Measurements from ENCODE around the gene DCPS. TPM values are rescaled to one million over a fixed set of nuclear protein-coding genes. Genes with fewer than 3 reads are reported as not detected.
A peak's percentile ranks its signal among the peaks of the same experiment; 100 is the strongest.
"Not testable (repeated sequence)": the region's sequence is repeated elsewhere in the genome, so short reads cannot be mapped to it uniquely, and the experiment has no call there.

Gene DCPS
- total and polyA plus RNA-seq, 7 donors, result 7.6 to 30.0 (median 9.7) TPM

GRCh38 chr11:126345283-126345682 lies 41.4 kb downstream of the DCPS start:
- H3K4me3 ChIP-seq, result no peak overlapping the region
- peaks cover 0 to 42% (median 8%) of the 10 kb centered on the region in 4 donors for H3K36me3 ChIP-seq
- DNase-seq, result no peak
- 96 to 98% methylated on average over 16 of the region's 16 CpGs for WGBS, 2 donors
- TF ChIP-seq CTCF (IDR thresholded peaks at IDR 0.05), result no peak
- no peak for TF ChIP-seq POLR2A (IDR thresholded peaks at IDR 0.05)
- TF ChIP-seq EP300 (IDR thresholded peaks at IDR 0.05), result no peak
- TF ChIP-seq POLR2AphosphoS5 (IDR thresholded peaks at IDR 0.05), result no peak
- H3K9me3 ChIP-seq, result no peaks in the 10 kb centered on the region
- H3K27me3 ChIP-seq, result no peaks in the 10 kb centered on the region
- peaks cover 0 to 33% (median 26%) of the 10 kb centered on the region in 4 donors for H3K4me1 ChIP-seq
- peak overlapping the region in 3 of 4 donors; percentile 44 to 63 (median 46) for H3K27ac ChIP-seq
- intact Hi-C loops (cut with DNase I), result no loop called here

GRCh38 chr11:126345759-126346585 lies 42.1 kb downstream of the DCPS start:
- WGBS, 2 donors, result 67 to 85% methylated on average over 17 of the region's 17 CpGs
- peaks cover 0 to 33% (median 29%) of the 10 kb centered on the region in 4 donors for H3K4me1 ChIP-seq

GRCh38 chr11:126346586-126346940 lies 42.7 kb downstream of the DCPS start:
- TF ChIP-seq POLR2A (IDR thresholded peaks at IDR 0.05) (no peak), EP300 (IDR thresholded peaks at IDR 0.05) (no peak), CTCF (IDR thresholded peaks at IDR 0.05) (no peak), POLR2AphosphoS5 (IDR thresholded peaks at IDR 0.05) (no peak)
- Histone ChIP-seq H3K27ac (peak overlapping the region; percentile 30 to 63 (median 45)), H3K4me1 (peaks cover 0 to 39% (median 33%) of the 10 kb centered on the region in 4 donors), H3K27me3 (no peaks in the 10 kb centered on the region), H3K4me3 (no peak overlapping the region), H3K9me3 (no peaks in the 10 kb centered on the region), H3K36me3 (peaks cover 0 to 42% (median 6%) of the 10 kb centered on the region in 4 donors)
- no peak for DNase-seq
- 90 to 95% methylated on average over 1 of the region's 1 CpG for WGBS, 2 donors
- intact Hi-C loops (cut with DNase I), result no loop called here

More at GRCh38 chr11:126345759-126346585, 42.1 kb downstream of the DCPS start:
- Histone ChIP-seq H3K9me3 (no peaks in the 10 kb centered on the region), H3K36me3 (peaks cover 0 to 42% (median 8%) of the 10 kb centered on the region in 4 donors), H3K27me3 (no peaks in the 10 kb centered on the region), H3K4me3 (no peak overlapping the region), H3K27ac (peak overlapping the region; percentile 30 to 63 (median 45))
- no peak for DNase-seq
- intact Hi-C loops (cut with DNase I), result no loop called here
- peak in 1 of 4 donors; percentile 29 for TF ChIP-seq POLR2AphosphoS5 (IDR thresholded peaks at IDR 0.05)
- TF ChIP-seq POLR2A (IDR thresholded peaks at IDR 0.05), result no peak

GRCh38 chr11:126346946-126347345 lies 43.1 kb downstream of the DCPS start:
- H3K9me3 ChIP-seq; H3K27me3 ChIP-seq; intact Hi-C loops (cut with DNase I); H3K4me3 ChIP-seq; DNase-seq: not testable (repeated sequence)
- Histone ChIP-seq H3K4me1 (peaks cover 0 to 43% (median 37%) of the 10 kb centered on the region in 4 donors), H3K36me3 (peaks cover 0 to 39% (median 5%) of the 10 kb centered on the region in 4 donors), H3K27ac (peak overlapping the region in 3 of 4 donors; percentile 44 to 63 (median 46))
- WGBS, 2 donors, result 83 to 87% methylated on average over 7 of the region's 7 CpGs

- 84 to 93% methylated on average over 17 of the region's 17 CpGs for WGBS, 2 donors
- peaks cover 0 to 53% (median 44%) of the 10 kb centered on the region in 4 donors for H3K4me1 ChIP-seq
These were observed 44.1 kb downstream of the DCPS start for GRCh38 chr11:126347751-126348668.

More at GRCh38 chr11:126347751-126348668, 44.1 kb downstream of the DCPS start:
- no peak for DNase-seq
- Histone ChIP-seq H3K36me3 (peaks cover 0 to 30% (median 5%) of the 10 kb centered on the region in 4 donors), H3K27ac (peak overlapping the region; percentile 60 to 76 (median 64)), H3K4me3 (no peak overlapping the region), H3K9me3 (no peaks in the 10 kb centered on the region), H3K27me3 (no peaks in the 10 kb centered on the region)
- intact Hi-C loops (cut with DNase I), result no loop called here
- no peak for TF ChIP-seq EP300 (IDR thresholded peaks at IDR 0.05)
- TF ChIP-seq POLR2A (IDR thresholded peaks at IDR 0.05), result no peak
- TF ChIP-seq POLR2AphosphoS5 (IDR thresholded peaks at IDR 0.05), result no peak
- TF ChIP-seq CTCF (IDR thresholded peaks at IDR 0.05), result no peak

All from sigmoid colon (tissue), 7 donors.